AG04449 (cell line): ENCODE measurements around the gene CARD10.

ENCODE experiments used
- CTCF ChIA-PET: fragments of 350-600 bp; formaldehyde crosslinking; extraction: SDS; loops from one replicate; lab custom pipeline; 2021; ENCODE audit warnings: antibody characterized with exemption; lab: Yijun Ruan, JAX
- POLR2A ChIA-PET: fragments of 400-600, 350-600 bp; formaldehyde crosslinking; extraction: SDS; loops from one replicate; lab custom pipeline; 2020; ENCODE audit warnings: antibody characterized with exemption, inconsistent platforms; lab: Yijun Ruan, JAX
- DNase-seq: peaks from one replicate; pipeline ENCODE4 v3.0.0-alpha.2; 2010; ENCODE audit warnings: low read depth, low spot score
- H3K4me3 ChIP-seq: 2 replicates; pipeline ENCODE4 v1.5.1; 2011; ENCODE audit warnings: low read depth, mild to moderate bottlenecking, control low read depth, low read length
- TF ChIP-seq, protein P1 (sequence below): IDR thresholded peaks from one replicate; pipeline ENCODE4 v1.5.1; 2011; ENCODE audit warnings: mild to moderate bottlenecking, moderate library complexity, low read length, control low read depth, inconsistent platforms; ENCODE audit not compliant: insufficient read depth; ENCODE audit errors: missing control alignments

CARD10 gene, protein sequence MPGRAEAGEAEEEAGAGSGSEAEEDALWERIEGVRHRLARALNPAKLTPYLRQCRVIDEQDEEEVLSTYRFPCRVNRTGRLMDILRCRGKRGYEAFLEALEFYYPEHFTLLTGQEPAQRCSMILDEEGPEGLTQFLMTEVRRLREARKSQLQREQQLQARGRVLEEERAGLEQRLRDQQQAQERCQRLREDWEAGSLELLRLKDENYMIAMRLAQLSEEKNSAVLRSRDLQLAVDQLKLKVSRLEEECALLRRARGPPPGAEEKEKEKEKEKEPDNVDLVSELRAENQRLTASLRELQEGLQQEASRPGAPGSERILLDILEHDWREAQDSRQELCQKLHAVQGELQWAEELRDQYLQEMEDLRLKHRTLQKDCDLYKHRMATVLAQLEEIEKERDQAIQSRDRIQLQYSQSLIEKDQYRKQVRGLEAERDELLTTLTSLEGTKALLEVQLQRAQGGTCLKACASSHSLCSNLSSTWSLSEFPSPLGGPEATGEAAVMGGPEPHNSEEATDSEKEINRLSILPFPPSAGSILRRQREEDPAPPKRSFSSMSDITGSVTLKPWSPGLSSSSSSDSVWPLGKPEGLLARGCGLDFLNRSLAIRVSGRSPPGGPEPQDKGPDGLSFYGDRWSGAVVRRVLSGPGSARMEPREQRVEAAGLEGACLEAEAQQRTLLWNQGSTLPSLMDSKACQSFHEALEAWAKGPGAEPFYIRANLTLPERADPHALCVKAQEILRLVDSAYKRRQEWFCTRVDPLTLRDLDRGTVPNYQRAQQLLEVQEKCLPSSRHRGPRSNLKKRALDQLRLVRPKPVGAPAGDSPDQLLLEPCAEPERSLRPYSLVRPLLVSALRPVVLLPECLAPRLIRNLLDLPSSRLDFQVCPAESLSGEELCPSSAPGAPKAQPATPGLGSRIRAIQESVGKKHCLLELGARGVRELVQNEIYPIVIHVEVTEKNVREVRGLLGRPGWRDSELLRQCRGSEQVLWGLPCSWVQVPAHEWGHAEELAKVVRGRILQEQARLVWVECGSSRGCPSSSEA

DNA sequence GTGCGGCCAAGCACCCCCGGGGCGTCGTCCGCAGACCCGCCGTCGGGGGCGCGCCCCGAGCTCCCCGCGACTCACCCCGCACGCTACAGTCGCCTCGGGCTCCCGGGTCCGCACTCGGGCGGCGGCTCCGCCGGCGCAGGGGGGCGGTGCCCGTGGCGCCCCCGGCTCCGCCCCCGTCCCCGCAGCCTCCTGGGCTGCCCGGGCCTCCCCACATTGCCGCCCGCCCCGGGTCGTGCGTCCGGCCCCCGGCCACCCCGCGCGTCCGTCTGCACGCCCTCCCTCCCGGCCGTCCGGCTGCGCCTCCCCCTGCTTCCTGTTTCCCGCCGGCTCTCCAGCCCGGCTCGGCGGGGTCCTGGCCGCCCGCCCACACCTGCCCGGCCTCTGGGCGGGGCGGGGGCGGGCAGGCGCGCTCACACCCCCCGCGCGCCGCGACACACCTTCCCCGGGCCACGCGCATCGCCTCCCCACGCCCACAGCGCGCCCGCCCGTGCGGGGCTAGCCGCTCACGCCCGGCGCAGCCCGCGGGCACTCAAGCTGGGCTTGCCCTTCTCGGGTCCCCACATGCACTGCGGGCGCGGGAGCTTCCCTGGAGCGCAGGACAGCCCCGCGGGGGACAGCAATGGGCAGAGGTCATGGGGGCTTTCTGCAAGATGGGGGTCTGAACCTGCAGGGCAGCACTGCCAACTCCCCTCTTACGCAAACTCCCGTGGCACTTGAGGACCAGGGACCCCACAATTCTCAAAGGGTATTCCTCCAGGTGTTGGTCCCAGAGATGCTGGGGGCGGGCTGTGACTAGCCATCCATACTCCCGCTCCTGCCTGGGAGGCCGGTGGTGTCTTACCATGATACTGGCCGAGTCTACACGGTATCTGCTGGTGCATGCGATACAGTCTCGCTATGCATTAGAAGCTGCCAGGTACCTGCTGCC lies at the start of gene CARD10:
Gene CARD10, minus strand, starts transcription at position 148 of the 928 bp plus-strand sequence. CDS start 215 bp downstream, outside the sequence.
- DNase-seq: no peak

DNA sequence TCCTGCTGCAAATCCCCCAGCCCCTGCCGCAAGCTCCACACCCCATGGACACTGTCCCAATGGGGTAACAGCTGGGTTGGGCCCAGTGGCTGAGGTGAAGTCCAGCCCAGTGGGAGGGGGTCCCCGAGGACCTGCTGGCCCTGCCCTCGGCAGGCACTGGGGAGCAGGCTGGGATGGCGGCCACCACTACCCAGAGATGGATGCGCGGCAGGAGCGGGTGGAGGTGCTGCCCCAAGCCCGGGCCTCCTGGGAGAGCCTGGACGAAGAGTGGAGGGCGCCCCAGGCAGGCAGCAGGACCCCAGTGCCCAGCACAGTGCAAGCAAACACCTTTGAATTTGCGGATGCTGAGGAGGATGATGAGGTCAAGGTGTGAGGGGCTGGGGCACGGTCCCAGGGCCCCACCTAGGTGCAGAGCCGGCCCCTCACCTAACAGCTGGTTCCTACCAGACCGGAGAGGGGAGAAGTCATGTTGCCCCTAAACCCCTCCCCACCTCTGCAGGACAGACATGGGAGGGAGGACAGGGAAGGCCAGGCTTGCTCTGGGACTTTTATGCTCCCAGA lies 49.3 kb upstream of the CARD10 start:
- CTCF ChIA-PET: interaction anchor here (0.7 to 22.2 kb wide), 9 partner anchors 9 to 75 kb away, joined by 3 to 728 read pairs (median 52); partner anchors contain the start of genes CARD10, CDC42EP1, GGA1 and LGALS2
- DNase-seq: no peak
- POLR2A ChIA-PET: no interaction called here
- TF ChIP-seq, protein P1, sequence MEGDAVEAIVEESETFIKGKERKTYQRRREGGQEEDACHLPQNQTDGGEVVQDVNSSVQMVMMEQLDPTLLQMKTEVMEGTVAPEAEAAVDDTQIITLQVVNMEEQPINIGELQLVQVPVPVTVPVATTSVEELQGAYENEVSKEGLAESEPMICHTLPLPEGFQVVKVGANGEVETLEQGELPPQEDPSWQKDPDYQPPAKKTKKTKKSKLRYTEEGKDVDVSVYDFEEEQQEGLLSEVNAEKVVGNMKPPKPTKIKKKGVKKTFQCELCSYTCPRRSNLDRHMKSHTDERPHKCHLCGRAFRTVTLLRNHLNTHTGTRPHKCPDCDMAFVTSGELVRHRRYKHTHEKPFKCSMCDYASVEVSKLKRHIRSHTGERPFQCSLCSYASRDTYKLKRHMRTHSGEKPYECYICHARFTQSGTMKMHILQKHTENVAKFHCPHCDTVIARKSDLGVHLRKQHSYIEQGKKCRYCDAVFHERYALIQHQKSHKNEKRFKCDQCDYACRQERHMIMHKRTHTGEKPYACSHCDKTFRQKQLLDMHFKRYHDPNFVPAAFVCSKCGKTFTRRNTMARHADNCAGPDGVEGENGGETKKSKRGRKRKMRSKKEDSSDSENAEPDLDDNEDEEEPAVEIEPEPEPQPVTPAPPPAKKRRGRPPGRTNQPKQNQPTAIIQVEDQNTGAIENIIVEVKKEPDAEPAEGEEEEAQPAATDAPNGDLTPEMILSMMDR: no peak
- no peak overlapping the region for H3K4me3 ChIP-seq

More for the DNA sequence above, at the start of gene CARD10:
- peak within 1 kb of the TSS; percentile 65 for H3K4me3 ChIP-seq
- ChIA-PET CTCF (interaction anchor here (0.8 to 1.3 kb wide), 3 partner anchors 48 to 73 kb away, joined by 3 read pairs; no protein-coding TSS in a partner anchor), POLR2A (no interaction called here)
- TF ChIP-seq, protein P1: no peak

DNA sequence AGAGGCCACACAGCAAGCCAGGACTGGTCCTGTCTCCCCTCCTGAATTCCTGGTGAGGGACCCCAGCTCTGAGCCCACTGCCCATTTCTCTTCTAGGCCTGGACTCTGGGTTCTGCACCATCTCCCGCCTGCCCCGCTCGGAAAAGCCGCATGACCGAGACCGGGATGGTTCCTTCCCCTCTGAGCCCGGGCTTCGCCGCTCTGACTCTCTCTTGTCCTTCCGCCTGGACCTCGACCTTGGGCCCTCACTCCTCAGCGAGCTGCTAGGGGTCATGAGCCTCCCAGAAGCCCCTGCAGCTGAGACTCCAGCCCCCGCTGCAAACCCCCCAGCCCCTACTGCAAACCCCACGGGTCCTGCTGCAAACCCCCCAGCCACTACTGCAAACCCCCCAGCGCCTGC lies 48.8 kb upstream of the CARD10 start:
- POLR2A ChIA-PET: no interaction called here
- TF ChIP-seq, protein P1: no peak
- H3K4me3 ChIP-seq: no peak overlapping the region

DNA sequence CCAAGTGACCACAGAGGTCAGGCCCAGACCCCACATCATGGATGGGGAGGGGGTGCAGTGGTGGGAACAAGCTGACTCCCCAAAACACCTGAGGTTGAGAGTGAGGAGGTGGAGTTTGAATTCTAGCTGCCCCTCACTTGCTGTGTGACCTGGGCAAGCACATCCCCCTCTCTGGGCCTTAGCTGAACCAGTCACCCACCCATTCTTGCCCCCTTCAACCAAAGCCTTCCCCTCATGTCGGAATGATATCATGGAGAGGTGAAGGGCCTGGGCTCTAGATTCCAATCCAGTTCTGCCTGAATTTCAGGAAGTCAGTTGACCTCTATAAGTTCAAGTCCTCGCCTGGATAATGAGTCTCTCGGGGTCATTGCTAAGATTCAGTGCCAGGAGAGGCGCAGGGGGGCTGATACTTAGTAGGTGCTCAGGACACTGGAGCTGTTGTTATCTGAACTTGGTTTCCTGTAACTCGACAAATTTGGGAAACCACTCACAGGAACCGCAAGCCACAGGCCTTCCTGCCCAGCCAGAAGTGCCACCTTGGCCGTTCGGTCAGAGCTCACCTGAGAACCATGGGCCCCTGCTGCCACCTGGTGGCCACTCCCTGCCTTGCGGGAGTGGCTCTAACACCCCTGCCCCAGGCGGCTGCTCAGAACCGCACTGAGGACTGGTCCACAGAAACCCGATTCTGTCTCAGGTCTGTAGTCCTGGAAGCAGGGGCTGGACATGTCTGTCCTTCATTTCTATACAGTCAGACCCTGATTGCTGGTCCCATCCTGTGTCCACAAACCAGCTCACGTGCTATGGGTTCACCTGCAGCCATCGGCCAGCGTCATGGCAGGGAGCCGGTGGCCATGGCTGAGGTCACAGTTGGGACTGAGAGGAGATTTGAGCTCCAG lies 47.9 kb upstream of the CARD10 start:
- TF ChIP-seq, protein P1: peak; percentile 83
- ChIA-PET POLR2A (interaction anchor here (2.0 to 2.2 kb wide), 2 partner anchors 21 to 25 kb away, joined by 5 to 10 read pairs; no protein-coding TSS in a partner anchor), CTCF (interaction anchor here (0.7 to 22.2 kb wide), 20 partner anchors 9 to 250 kb away, joined by 3 to 728 read pairs (median 4); partner anchors contain the start of genes CDC42EP1, GGA1 and LGALS2)
- DNase-seq: no peak
- H3K4me3 ChIP-seq: no peak overlapping the region

More for the DNA sequence above, 48.8 kb upstream of the CARD10 start:
- DNase-seq: no peak
- CTCF ChIA-PET: interaction anchor here (0.7 to 22.2 kb wide), 15 partner anchors 9 to 251 kb away, joined by 3 to 728 read pairs (median 5); partner anchors contain the start of genes CARD10, CDC42EP1, GGA1 and LGALS2
